Measurements from ENCODE around the gene RBM20. TPM values are rescaled to one million over a fixed set of nuclear protein-coding genes. Genes with fewer than 3 reads are reported as not detected.

Gene RBM20
- total and polyA plus RNA-seq, 10 of the 15 experiments (the other 5 are each of a cell fraction or from before 2014, with no cell fraction given), result 0.04 to 0.26 (median 0.15) TPM

- TF ChIP-seq, protein P1, sequence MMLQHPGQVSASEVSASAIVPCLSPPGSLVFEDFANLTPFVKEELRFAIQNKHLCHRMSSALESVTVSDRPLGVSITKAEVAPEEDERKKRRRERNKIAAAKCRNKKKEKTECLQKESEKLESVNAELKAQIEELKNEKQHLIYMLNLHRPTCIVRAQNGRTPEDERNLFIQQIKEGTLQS (IDR thresholded peaks at IDR 0.05; ENCODE audit: borderline replicate concordance, extremely low read depth, low read depth, low read length), result no peak
- TF ChIP-seq TARDBP (IDR thresholded peaks at IDR 0.05; ENCODE audit: borderline replicate concordance) (no peak), NBN (IDR thresholded peaks at IDR 0.05) (peak; percentile 55), USF2 (IDR thresholded peaks at IDR 0.05; ENCODE audit: borderline replicate concordance, low read depth, low read length) (peak; percentile 6; the same call in 1 of the 2 replicates), MEF2A (IDR thresholded peaks at IDR 0.05; ENCODE audit: insufficient read depth, low read depth, low read length) (0 out of 2 replicates have a peak, but pooled peaks have one; percentile 10), E2F4 (IDR thresholded peaks at IDR 0.05; ENCODE audit: low read depth, low read length) (no peak), CHD1 (IDR thresholded peaks at IDR 0.05; ENCODE audit: low read depth, low read length) (no peak), RAD51 (IDR thresholded peaks at IDR 0.05) (peak; percentile 82), NFIC (IDR thresholded peaks at IDR 0.05; ENCODE audit: low read depth, low read length) (peak; percentile 69), KAT2A (conservative IDR thresholded peaks at IDR 0.05; ENCODE audit: control insufficient read depth, low read depth, low read length) (no peak), HDAC2 (IDR thresholded peaks at IDR 0.05) (no peak), RELA (IDR thresholded peaks at IDR 0.05; ENCODE audit: borderline replicate concordance, partially characterized antibody) (no peak), STAT1 (conservative IDR thresholded peaks at IDR 0.05) (no peak), HDGF (IDR thresholded peaks at IDR 0.05) (0 out of 2 replicates have a peak, but pooled peaks have one; percentile 54), SIX5 (IDR thresholded peaks at IDR 0.05; ENCODE audit: low read depth, low read length, severe bottlenecking) (no peak), FOXM1 (IDR thresholded peaks at IDR 0.05; ENCODE audit: low read depth, low read length) (no peak), DPF2 (IDR thresholded peaks at IDR 0.05) (peak; percentile 49)
- TF ChIP-seq, protein P2, sequence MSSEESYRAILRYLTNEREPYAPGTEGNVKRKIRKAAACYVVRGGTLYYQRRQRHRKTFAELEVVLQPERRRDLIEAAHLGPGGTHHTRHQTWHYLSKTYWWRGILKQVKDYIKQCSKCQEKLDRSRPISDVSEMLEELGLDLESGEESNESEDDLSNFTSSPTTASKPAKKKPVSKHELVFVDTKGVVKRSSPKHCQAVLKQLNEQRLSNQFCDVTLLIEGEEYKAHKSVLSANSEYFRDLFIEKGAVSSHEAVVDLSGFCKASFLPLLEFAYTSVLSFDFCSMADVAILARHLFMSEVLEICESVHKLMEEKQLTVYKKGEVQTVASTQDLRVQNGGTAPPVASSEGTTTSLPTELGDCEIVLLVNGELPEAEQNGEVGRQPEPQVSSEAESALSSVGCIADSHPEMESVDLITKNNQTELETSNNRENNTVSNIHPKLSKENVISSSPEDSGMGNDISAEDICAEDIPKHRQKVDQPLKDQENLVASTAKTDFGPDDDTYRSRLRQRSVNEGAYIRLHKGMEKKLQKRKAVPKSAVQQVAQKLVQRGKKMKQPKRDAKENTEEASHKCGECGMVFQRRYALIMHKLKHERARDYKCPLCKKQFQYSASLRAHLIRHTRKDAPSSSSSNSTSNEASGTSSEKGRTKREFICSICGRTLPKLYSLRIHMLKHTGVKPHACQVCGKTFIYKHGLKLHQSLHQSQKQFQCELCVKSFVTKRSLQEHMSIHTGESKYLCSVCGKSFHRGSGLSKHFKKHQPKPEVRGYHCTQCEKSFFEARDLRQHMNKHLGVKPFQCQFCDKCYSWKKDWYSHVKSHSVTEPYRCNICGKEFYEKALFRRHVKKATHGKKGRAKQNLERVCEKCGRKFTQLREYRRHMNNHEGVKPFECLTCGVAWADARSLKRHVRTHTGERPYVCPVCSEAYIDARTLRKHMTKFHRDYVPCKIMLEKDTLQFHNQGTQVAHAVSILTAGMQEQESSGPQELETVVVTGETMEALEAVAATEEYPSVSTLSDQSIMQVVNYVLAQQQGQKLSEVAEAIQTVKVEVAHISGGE (CRISPR knock-in tag; IDR thresholded peaks at IDR 0.05), result no peak
- TF ChIP-seq, protein P3, sequence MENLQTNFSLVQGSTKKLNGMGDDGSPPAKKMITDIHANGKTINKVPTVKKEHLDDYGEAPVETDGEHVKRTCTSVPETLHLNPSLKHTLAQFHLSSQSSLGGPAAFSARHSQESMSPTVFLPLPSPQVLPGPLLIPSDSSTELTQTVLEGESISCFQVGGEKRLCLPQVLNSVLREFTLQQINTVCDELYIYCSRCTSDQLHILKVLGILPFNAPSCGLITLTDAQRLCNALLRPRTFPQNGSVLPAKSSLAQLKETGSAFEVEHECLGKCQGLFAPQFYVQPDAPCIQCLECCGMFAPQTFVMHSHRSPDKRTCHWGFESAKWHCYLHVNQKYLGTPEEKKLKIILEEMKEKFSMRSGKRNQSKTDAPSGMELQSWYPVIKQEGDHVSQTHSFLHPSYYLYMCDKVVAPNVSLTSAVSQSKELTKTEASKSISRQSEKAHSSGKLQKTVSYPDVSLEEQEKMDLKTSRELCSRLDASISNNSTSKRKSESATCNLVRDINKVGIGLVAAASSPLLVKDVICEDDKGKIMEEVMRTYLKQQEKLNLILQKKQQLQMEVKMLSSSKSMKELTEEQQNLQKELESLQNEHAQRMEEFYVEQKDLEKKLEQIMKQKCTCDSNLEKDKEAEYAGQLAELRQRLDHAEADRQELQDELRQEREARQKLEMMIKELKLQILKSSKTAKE (IDR thresholded peaks at IDR 0.05; ENCODE audit: low read depth, poor library complexity, severe bottlenecking), result peak; percentile 34
- TF ChIP-seq, protein P4, sequence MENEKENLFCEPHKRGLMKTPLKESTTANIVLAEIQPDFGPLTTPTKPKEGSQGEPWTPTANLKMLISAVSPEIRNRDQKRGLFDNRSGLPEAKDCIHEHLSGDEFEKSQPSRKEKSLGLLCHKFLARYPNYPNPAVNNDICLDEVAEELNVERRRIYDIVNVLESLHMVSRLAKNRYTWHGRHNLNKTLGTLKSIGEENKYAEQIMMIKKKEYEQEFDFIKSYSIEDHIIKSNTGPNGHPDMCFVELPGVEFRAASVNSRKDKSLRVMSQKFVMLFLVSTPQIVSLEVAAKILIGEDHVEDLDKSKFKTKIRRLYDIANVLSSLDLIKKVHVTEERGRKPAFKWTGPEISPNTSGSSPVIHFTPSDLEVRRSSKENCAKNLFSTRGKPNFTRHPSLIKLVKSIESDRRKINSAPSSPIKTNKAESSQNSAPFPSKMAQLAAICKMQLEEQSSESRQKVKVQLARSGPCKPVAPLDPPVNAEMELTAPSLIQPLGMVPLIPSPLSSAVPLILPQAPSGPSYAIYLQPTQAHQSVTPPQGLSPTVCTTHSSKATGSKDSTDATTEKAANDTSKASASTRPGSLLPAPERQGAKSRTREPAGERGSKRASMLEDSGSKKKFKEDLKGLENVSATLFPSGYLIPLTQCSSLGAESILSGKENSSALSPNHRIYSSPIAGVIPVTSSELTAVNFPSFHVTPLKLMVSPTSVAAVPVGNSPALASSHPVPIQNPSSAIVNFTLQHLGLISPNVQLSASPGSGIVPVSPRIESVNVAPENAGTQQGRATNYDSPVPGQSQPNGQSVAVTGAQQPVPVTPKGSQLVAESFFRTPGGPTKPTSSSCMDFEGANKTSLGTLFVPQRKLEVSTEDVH (IDR thresholded peaks at IDR 0.05; ENCODE audit: low read depth, partially characterized antibody), result no peak
Measured at GRCh38 chr10:110802551-110803238, 158.6 kb downstream of the RBM20 start (continued).

All from GM12878 (cell line).